Measurements from ENCODE around the gene MAPK1. TPM values are rescaled to one million over a fixed set of nuclear protein-coding genes. Genes with fewer than 3 reads are reported as not detected.

Gene MAPK1
- total RNA-seq, 4 donors from 2014 or later = 45.3 to 122 (median 75.2) TPM

DNA sequence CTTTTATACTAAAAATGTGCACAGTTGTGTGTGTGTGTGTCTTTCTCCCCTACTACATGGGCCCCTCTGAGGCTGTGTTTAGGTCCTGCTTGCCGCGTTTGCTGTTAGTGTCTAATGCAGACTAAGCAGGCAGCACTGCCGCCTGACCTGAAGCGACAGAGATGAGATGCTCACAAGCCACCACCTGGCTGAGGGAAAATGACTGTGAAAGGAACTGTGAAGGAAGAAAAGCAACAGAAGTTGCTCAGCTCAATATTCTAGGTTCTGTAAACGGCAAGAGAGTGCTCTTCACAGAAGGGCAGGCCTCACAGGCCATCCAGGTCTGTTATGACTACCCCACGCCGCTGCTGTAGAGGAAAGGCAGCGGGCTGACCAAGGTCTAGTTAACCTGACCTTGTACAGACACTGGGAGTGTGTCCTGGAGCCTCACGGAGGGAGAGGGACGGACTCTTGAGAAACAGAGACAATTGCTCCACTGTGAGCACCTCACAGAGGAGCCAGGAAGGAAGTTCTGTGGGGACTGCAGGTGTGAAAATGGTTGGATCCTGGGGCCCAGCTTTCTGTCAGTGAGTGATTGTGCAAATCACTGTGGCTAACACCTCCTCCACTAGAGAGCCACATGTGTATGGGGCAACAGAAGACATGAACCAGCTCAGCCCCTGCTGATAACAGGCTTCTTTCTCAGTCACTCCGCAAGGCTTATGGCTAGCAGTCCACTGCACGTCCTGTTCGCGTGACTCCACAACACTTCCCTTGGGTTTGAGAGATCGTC is 100.6 kb downstream of the MAPK1 start:
- H3K27ac ChIP-seq = no peak overlapping the region
- DNase-seq = no peak
- intact Hi-C loops (cut with DNase I; ENCODE audit: low total_unique reads) = no loop called here
- H3K4me3 ChIP-seq = no peak overlapping the region
- H3K36me3 ChIP-seq = no peaks in the 10 kb centered on the region
- no peaks in the 10 kb centered on the region for H3K9me3 ChIP-seq
- H3K27me3 ChIP-seq = no peaks in the 10 kb centered on the region
- no peak for TF ChIP-seq POLR2A (IDR thresholded peaks at IDR 0.05)
- TF ChIP-seq, protein P1, sequence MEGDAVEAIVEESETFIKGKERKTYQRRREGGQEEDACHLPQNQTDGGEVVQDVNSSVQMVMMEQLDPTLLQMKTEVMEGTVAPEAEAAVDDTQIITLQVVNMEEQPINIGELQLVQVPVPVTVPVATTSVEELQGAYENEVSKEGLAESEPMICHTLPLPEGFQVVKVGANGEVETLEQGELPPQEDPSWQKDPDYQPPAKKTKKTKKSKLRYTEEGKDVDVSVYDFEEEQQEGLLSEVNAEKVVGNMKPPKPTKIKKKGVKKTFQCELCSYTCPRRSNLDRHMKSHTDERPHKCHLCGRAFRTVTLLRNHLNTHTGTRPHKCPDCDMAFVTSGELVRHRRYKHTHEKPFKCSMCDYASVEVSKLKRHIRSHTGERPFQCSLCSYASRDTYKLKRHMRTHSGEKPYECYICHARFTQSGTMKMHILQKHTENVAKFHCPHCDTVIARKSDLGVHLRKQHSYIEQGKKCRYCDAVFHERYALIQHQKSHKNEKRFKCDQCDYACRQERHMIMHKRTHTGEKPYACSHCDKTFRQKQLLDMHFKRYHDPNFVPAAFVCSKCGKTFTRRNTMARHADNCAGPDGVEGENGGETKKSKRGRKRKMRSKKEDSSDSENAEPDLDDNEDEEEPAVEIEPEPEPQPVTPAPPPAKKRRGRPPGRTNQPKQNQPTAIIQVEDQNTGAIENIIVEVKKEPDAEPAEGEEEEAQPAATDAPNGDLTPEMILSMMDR (IDR thresholded peaks at IDR 0.05) = no peak
- H3K4me1 ChIP-seq = no peaks in the 10 kb centered on the region

DNA sequence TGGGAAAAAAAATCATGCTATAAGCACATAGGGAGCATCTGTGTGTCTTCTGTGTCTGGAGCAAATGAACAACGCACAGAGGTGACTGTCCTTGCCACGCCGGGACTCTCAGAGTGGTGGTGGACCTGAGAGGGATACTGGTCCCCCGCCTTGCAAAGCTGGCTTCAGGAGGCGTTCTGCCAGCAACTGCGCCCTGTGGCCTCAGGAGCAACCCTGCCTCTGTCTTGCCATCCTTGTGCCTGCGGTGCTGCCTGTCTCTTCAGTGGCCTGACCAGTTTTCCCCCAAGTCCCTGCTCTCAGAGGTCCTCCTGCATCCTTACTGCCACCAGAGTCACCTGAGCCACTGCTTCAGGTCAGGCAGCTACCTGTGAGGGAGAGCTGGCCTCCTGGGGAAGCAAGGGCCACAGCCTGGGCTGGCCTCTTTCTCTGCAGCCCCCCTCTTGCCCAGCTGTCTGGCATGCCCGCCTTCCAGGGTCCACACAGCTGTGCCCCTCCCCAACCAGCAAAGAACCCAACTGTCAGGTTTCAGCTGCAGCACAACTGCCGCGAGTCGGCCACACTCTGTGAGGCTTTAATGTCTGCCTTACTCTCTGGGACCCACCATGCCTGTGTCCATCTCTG is 101.4 kb downstream of the MAPK1 start:
- intact Hi-C loops (cut with DNase I; ENCODE audit: low total_unique reads) = no loop called here
- no peaks in the 10 kb centered on the region for H3K27me3 ChIP-seq
- H3K36me3 ChIP-seq = no peaks in the 10 kb centered on the region

DNA sequence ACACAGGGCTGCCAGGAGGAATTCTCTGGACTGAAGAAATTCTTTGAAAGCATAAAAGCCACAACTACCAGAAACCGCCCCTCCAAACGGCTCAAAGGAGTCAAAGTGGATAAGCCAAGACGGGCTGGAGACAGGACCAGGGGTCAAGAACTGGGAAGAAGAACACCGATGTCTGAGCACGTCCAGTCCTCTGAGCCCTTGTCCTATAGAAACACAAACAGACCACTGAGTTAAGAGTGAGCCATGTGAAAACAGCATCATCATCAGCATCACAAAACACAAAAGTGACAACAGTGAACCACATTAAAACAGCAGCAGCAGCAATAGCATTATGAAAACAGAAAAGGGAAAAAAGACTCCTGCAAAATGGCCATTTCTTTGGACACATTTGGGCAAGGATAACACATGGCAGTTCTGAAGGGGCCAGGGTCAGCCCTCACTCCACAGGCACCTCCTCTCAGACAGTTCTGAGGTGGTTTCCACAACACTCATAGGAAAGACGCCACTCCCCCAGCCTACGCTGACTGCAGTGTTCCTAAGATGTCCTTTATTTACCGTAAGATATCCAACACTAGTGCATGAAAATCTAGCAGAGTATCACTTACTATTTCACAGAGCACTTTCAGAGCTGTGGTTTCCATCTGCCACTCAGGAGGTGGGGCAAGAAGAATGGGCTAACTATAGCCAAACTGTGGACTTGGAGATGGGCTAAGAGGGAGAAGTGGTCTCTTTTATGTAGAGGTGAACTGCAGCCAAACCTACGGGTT is 103.2 kb downstream of the MAPK1 start:
- no peak for TF ChIP-seq POLR2A (IDR thresholded peaks at IDR 0.05)
- TF ChIP-seq, protein P1 (IDR thresholded peaks at IDR 0.05) = no peak
- no peak overlapping the region for H3K4me3 ChIP-seq
- H3K27me3 ChIP-seq = no peaks in the 10 kb centered on the region
- intact Hi-C loops (cut with DNase I; ENCODE audit: low total_unique reads) = no loop called here
- no peaks in the 10 kb centered on the region for H3K9me3 ChIP-seq
- H3K4me1 ChIP-seq = no peaks in the 10 kb centered on the region
- H3K36me3 ChIP-seq = no peaks in the 10 kb centered on the region
- no peak for DNase-seq
- H3K27ac ChIP-seq = no peak overlapping the region

More for the DNA sequence above, 101.4 kb downstream of the MAPK1 start:
- H3K9me3 ChIP-seq = no peaks in the 10 kb centered on the region
- H3K4me3 ChIP-seq = no peak overlapping the region
- no peak for DNase-seq
- no peak overlapping the region for H3K27ac ChIP-seq
- H3K4me1 ChIP-seq = no peaks in the 10 kb centered on the region
- TF ChIP-seq POLR2A (IDR thresholded peaks at IDR 0.05) = no peak
- TF ChIP-seq, protein P1 (IDR thresholded peaks at IDR 0.05) = no peak

DNA sequence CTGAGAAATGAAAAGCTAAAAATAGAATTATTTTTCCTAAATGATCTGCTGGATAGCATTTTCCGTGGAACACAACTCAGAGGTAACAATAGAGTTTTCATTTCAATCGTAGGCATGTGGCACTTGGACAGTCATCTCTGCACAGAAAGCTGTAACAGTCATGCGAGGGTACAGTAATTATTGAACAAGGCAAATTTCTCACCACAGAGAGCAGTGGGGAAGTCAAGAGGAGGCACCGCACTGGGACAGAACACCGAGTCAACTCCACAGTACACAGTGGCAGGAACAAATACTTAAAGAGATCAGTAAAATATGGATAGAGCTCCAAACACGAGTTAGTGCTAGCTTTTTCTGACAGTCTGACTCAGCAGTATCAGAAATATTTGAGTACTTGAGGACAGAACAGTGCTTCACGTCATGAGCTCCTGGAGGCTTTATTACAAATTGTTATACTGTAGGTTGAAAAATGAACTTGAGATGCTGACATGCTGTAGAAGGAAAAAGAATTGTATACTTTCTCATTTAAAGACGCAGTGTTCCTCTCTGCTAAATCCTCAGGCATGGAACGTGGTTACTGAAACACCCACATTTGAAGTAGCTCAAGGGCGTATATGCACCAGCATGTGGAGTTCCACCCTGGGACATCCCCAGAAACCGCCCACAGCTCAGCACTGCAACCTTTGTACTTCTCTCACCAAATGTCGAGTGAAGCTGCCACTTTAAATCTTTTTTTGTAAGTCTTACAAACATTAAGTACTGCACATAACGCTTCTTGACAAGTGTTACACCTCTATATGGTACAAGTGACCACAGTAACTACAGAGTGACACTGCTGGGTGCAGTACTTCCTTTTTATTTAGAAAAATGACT is 104.5 kb downstream of the MAPK1 start:
- H3K27me3 ChIP-seq = no peaks in the 10 kb centered on the region
- H3K27ac ChIP-seq = no peak overlapping the region
- intact Hi-C loops (cut with DNase I; ENCODE audit: low total_unique reads) = no loop called here
- no peaks in the 10 kb centered on the region for H3K4me1 ChIP-seq
- H3K4me3 ChIP-seq = no peak overlapping the region
- DNase-seq = no peak
- no peaks in the 10 kb centered on the region for H3K36me3 ChIP-seq
- no peaks in the 10 kb centered on the region for H3K9me3 ChIP-seq
- TF ChIP-seq, protein P1 (IDR thresholded peaks at IDR 0.05) = no peak
- TF ChIP-seq POLR2A (IDR thresholded peaks at IDR 0.05) = no peak

All from uterus (tissue), 4 donors.